Measurements from ENCODE around the gene TMEM255B. TPM values are rescaled to one million over a fixed set of nuclear protein-coding genes. Genes with fewer than 3 reads are reported as not detected.

Gene TMEM255B
- total RNA-seq, 1 donor from 2014 or later, result 0.89 TPM

GRCh38 chr13:113855931-113856715 is 97.1 kb downstream of the TMEM255B start:
- Mint-ChIP-seq H3K4me1 (ENCODE audit: unreplicated experiment) (peaks cover 16% of the 10 kb centered on the region), H3K27me3 (ENCODE audit: unreplicated experiment) (no peaks in the 10 kb centered on the region), H3K9me3 (ENCODE audit: unreplicated experiment) (no peaks in the 10 kb centered on the region), H3K4me3 (ENCODE audit: unreplicated experiment) (no peak overlapping the region), H3K27ac (ENCODE audit: unreplicated experiment) (no peak overlapping the region), H3K36me3 (ENCODE audit: unreplicated experiment) (no peaks in the 10 kb centered on the region)
- peak; percentile 75 for DNase-seq (ENCODE audit: extremely low spot score, unreplicated experiment)
- TF ChIP-seq CTCF (IDR thresholded peaks at IDR 0.05), result no peak

DNA sequence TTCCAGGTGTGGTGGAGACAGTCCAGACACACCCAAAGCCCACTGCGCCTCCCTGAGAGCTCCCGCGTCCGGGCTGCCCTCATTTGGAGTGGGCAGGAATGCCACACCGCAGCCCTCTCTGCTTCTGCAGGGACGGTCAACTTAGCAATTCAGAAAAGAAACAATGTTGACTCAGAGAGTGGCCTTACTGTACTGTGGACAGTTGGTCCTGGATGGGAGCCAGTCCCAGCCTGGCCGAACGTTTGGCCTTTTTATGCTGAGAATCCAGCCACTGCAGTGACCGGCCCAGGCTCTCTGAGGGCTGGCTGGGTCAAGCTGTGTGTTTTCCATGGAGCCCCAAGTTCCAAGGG is 97.7 kb downstream of the TMEM255B start:
- TF ChIP-seq CTCF (IDR thresholded peaks at IDR 0.05), result no peak
- Mint-ChIP-seq H3K4me3 (ENCODE audit: unreplicated experiment) (no peak overlapping the region), H3K27ac (ENCODE audit: unreplicated experiment) (no peak overlapping the region), H3K36me3 (ENCODE audit: unreplicated experiment) (no peaks in the 10 kb centered on the region), H3K27me3 (ENCODE audit: unreplicated experiment) (no peaks in the 10 kb centered on the region), H3K9me3 (ENCODE audit: unreplicated experiment) (no peaks in the 10 kb centered on the region), H3K4me1 (ENCODE audit: unreplicated experiment) (peaks cover 19% of the 10 kb centered on the region)
- peak; percentile 80 for DNase-seq (ENCODE audit: extremely low spot score, unreplicated experiment)

DNA sequence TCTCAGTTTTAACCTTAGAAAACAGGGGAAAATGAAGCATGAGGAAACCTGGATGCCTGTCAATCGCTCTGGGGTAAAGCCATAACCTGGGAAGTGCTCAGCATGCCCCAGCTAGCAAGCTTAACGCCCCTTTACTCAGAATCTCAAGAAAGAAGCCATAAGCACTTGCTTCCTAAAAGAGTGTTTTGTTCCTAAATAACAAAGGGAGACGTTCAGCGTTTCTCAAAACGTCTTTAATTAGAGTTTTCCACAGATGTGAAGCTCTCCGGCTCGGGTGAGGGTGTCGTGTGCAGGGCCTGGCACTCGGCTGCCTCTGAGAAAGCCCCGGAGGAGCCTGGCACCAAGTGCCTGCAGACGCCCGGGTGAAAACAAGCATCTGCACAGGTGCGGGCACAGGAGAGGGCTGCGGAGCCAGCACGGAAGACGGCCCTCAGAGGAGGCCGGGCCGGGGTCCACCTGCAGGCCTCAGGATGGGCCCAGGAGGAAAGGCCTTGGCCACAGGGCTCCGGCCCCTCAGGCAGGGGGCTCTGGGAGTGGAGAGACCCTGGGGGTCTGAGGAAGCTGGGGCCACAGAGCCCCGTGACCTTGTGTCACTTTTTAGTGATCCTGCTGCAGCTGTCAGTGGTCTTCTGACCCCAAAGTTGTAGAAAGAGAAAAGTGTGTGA is 98.6 kb downstream of the TMEM255B start:
- no peaks in the 10 kb centered on the region for H3K27me3 Mint-ChIP-seq (ENCODE audit: unreplicated experiment)
- peaks cover 24% of the 10 kb centered on the region for H3K4me1 Mint-ChIP-seq (ENCODE audit: unreplicated experiment)
- no peak overlapping the region for H3K27ac Mint-ChIP-seq (ENCODE audit: unreplicated experiment)
- TF ChIP-seq CTCF (IDR thresholded peaks at IDR 0.05), result no peak
- H3K36me3 Mint-ChIP-seq (ENCODE audit: unreplicated experiment), result no peaks in the 10 kb centered on the region
- H3K4me3 Mint-ChIP-seq (ENCODE audit: unreplicated experiment), result no peak overlapping the region
- DNase-seq (ENCODE audit: extremely low spot score, unreplicated experiment), result no peak
- H3K9me3 Mint-ChIP-seq (ENCODE audit: unreplicated experiment), result no peaks in the 10 kb centered on the region

DNA sequence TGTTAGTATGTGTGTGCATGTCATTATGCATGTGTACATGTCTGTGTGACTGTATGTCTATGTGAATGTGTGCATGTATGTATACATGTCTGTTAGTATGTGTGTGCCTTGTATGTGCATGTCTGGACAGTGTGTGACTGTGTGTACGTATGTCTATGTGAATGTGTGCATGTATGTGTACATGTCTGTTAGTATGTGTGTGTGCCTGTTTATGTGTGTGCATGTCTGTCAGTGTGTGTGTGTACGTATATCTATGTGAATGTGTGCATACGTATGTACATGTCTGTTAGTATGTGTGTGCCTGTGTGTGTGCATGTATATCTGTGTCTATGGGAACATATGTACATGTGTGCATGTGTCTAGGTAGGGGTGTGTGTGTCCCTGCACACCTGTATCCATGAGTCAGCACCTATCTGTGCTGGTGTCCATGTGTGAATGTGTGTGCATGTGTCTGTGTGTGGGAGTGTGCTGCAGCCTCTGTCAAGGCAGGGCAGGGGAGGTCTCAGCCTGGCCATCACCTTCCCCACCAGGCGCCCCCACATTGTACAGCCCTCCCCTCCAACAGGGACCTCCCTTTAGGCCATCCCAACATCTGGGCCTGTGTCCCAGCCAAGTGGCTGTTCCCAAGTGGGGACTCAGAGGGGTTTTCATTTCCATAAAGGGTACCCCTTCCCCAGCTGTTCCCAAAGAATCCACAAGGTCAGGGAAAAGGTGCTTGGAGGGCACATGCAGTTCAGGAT is 100.5 kb downstream of the TMEM255B start:
- no peak for DNase-seq (ENCODE audit: extremely low spot score, unreplicated experiment)
- no peak overlapping the region for H3K4me3 Mint-ChIP-seq (ENCODE audit: unreplicated experiment)
- no peak for TF ChIP-seq CTCF (IDR thresholded peaks at IDR 0.05)
- H3K36me3 Mint-ChIP-seq (ENCODE audit: unreplicated experiment), result no peaks in the 10 kb centered on the region
- no peak overlapping the region for H3K27ac Mint-ChIP-seq (ENCODE audit: unreplicated experiment)
- peaks cover 30% of the 10 kb centered on the region for H3K4me1 Mint-ChIP-seq (ENCODE audit: unreplicated experiment)
- no peaks in the 10 kb centered on the region for H3K9me3 Mint-ChIP-seq (ENCODE audit: unreplicated experiment)
- peaks cover 2% of the 10 kb centered on the region for H3K27me3 Mint-ChIP-seq (ENCODE audit: unreplicated experiment)
